Measurements from ENCODE around the gene RPRD1A.
A peak's percentile ranks its signal among the peaks of the same experiment; 100 is the strongest.

The RPRD1A gene

DNA sequence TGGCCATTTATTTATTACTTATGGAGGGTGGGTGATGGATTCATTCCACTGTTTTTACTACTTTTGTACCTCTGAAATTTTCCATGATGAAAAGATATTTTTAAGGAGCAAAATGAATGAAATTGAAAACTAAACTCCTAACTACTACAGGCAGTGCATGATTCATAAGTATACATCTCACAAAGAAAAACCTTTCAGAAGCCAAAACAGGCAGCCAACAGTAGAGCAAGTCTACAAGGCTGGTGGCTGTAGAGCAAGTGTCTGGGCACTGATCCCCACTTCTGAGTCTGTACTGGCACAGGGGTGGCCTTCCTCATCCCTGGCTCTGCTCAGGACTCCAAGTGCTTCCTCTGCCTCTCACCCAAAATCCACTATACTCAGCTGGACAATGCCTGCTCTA is 103.0 kb downstream of the RPRD1A start:
- no peak overlapping the region for H2AK5ac ChIP-seq (ENCODE audit: low read length)
- H3K9ac ChIP-seq (ENCODE audit: low read length), result no peak overlapping the region
- no peak overlapping the region for H3K27ac ChIP-seq (ENCODE audit: low read depth, low read length)
- no peaks in the 10 kb centered on the region for H3K36me3 ChIP-seq (ENCODE audit: control insufficient read depth, insufficient read depth, low read length)
- H3K4me1 ChIP-seq (ENCODE audit: control insufficient read depth, low read depth, low read length), result no peaks in the 10 kb centered on the region
- no peaks in the 10 kb centered on the region for H3K79me1 ChIP-seq (ENCODE audit: low read length)
- no peak overlapping the region for H3K18ac ChIP-seq (ENCODE audit: low read length)
- H2BK15ac ChIP-seq (replicated peaks; ENCODE audit: low read depth), result no peak overlapping the region
- H3K4me2 ChIP-seq (ENCODE audit: low read length), result no peak overlapping the region
- no peak overlapping the region for H4K5ac ChIP-seq (ENCODE audit: low read length)
- H3K23ac ChIP-seq (ENCODE audit: low read length), result no peak overlapping the region
- no peaks in the 10 kb centered on the region for H3K79me2 ChIP-seq (ENCODE audit: control insufficient read depth, insufficient read depth, low read length)
- no peak overlapping the region for H3K4me3 ChIP-seq (ENCODE audit: low read length)
- no peak overlapping the region for H3K4ac ChIP-seq (ENCODE audit: low read depth, low read length)
- no peak overlapping the region for H2BK5ac ChIP-seq (ENCODE audit: low read length)
- no peak for DNase-seq
- no peak overlapping the region for H3K56ac ChIP-seq (ENCODE audit: low read length)
- H3K27me3 ChIP-seq (ENCODE audit: insufficient read depth, low read length, poor library complexity), result no peaks in the 10 kb centered on the region
- H2BK120ac ChIP-seq (ENCODE audit: low read depth, low read length), result no peak overlapping the region
- H4K8ac ChIP-seq (ENCODE audit: low read depth, low read length), result no peak overlapping the region

DNA sequence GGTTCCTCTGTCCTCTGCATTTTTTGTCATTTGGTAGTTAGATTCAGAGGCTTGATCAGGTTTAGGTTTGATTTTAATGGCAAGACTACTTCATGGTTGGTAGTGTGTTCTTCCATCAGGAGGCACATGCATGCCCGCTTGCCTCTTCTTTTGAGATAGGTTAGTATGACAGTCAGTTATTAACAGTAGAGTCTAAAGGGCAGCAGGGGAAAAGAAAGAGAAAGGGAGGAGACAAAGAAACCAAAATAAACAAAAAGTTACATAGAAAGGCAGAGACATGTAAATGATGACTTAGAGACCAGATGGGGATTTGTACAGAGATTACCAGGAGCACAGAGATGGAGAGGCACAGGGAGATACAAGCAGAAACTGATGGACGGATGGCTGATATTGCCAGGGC is 105.0 kb downstream of the RPRD1A start:
- Histone ChIP-seq H3K18ac (ENCODE audit: low read length) (no peak overlapping the region), H3K4ac (ENCODE audit: low read depth, low read length) (no peak overlapping the region), H2BK15ac (replicated peaks; ENCODE audit: low read depth) (no peak overlapping the region), H3K56ac (ENCODE audit: low read length) (no peak overlapping the region), H4K5ac (ENCODE audit: low read length) (no peak overlapping the region), H3K23ac (ENCODE audit: low read length) (no peak overlapping the region), H2BK120ac (ENCODE audit: low read depth, low read length) (no peak overlapping the region), H3K4me3 (ENCODE audit: low read length) (no peak overlapping the region), H3K9ac (ENCODE audit: low read length) (no peak overlapping the region), H2BK5ac (ENCODE audit: low read length) (no peak overlapping the region), H3K27me3 (ENCODE audit: insufficient read depth, low read length, poor library complexity) (no peaks in the 10 kb centered on the region), H3K36me3 (ENCODE audit: control insufficient read depth, insufficient read depth, low read length) (no peaks in the 10 kb centered on the region), H4K8ac (ENCODE audit: low read depth, low read length) (no peak overlapping the region), H3K27ac (ENCODE audit: low read depth, low read length) (no peak overlapping the region), H2AK5ac (ENCODE audit: low read length) (no peak overlapping the region), H3K4me1 (ENCODE audit: control insufficient read depth, low read depth, low read length) (no peaks in the 10 kb centered on the region), H3K79me1 (ENCODE audit: low read length) (no peaks in the 10 kb centered on the region), H3K79me2 (ENCODE audit: control insufficient read depth, insufficient read depth, low read length) (no peaks in the 10 kb centered on the region), H3K4me2 (ENCODE audit: low read length) (no peak overlapping the region)
- DNase-seq, result no peak
- no CpG with 5 or more reads among the region's 2 CpGs for WGBS (ENCODE audit: extremely low coverage, insufficient coverage, low lambda C conversion rate)

GRCh38 chr18:35956226-35956625 is 111.1 kb downstream of the RPRD1A start:
- H2BK5ac ChIP-seq (ENCODE audit: low read length), result no peak overlapping the region
- H3K4me2 ChIP-seq (ENCODE audit: low read length), result no peak overlapping the region
- WGBS (ENCODE audit: extremely low coverage, insufficient coverage, low lambda C conversion rate), result no CpG with 5 or more reads among the region's 3 CpGs
- H2BK120ac ChIP-seq (ENCODE audit: low read depth, low read length), result no peak overlapping the region
- no peak overlapping the region for H3K27ac ChIP-seq (ENCODE audit: low read depth, low read length)
- H3K4ac ChIP-seq (ENCODE audit: low read depth, low read length), result no peak overlapping the region
- no peaks in the 10 kb centered on the region for H3K79me2 ChIP-seq (ENCODE audit: control insufficient read depth, insufficient read depth, low read length)
- H4K8ac ChIP-seq (ENCODE audit: low read depth, low read length), result no peak overlapping the region
- no peak overlapping the region for H2BK15ac ChIP-seq (replicated peaks; ENCODE audit: low read depth)
- no peak overlapping the region for H3K23ac ChIP-seq (ENCODE audit: low read length)
- no peaks in the 10 kb centered on the region for H3K4me1 ChIP-seq (ENCODE audit: control insufficient read depth, low read depth, low read length)
- H3K27me3 ChIP-seq (ENCODE audit: insufficient read depth, low read length, poor library complexity), result no peaks in the 10 kb centered on the region
- H3K18ac ChIP-seq (ENCODE audit: low read length), result no peak overlapping the region
- no peak overlapping the region for H4K5ac ChIP-seq (ENCODE audit: low read length)
- no peak overlapping the region for H2AK5ac ChIP-seq (ENCODE audit: low read length)
- no peaks in the 10 kb centered on the region for H3K79me1 ChIP-seq (ENCODE audit: low read length)
- no peaks in the 10 kb centered on the region for H3K36me3 ChIP-seq (ENCODE audit: control insufficient read depth, insufficient read depth, low read length)
- H3K9ac ChIP-seq (ENCODE audit: low read length), result no peak overlapping the region
- H3K56ac ChIP-seq (ENCODE audit: low read length), result no peak overlapping the region
- no peak overlapping the region for H3K4me3 ChIP-seq (ENCODE audit: low read length)
- DNase-seq, result no peak

GRCh38 chr18:35953688-35954087 is 113.7 kb downstream of the RPRD1A start:
- H3K23ac ChIP-seq (ENCODE audit: low read length), result no peak overlapping the region
- H3K4me2 ChIP-seq (ENCODE audit: low read length), result no peak overlapping the region
- H3K9ac ChIP-seq (ENCODE audit: low read length), result no peak overlapping the region
- H3K79me1 ChIP-seq (ENCODE audit: low read length), result no peaks in the 10 kb centered on the region
- no peaks in the 10 kb centered on the region for H3K4me1 ChIP-seq (ENCODE audit: control insufficient read depth, low read depth, low read length)
- H3K27ac ChIP-seq (ENCODE audit: low read depth, low read length), result no peak overlapping the region
- H3K18ac ChIP-seq (ENCODE audit: low read length), result no peak overlapping the region
- no peak overlapping the region for H2AK5ac ChIP-seq (ENCODE audit: low read length)
- no peak overlapping the region for H2BK15ac ChIP-seq (replicated peaks; ENCODE audit: low read depth)
- WGBS (ENCODE audit: extremely low coverage, insufficient coverage, low lambda C conversion rate), result no CpG with 5 or more reads among the region's 1 CpG
- H3K56ac ChIP-seq (ENCODE audit: low read length), result no peak overlapping the region
- H4K8ac ChIP-seq (ENCODE audit: low read depth, low read length), result no peak overlapping the region
- no peaks in the 10 kb centered on the region for H3K27me3 ChIP-seq (ENCODE audit: insufficient read depth, low read length, poor library complexity)
- H2BK120ac ChIP-seq (ENCODE audit: low read depth, low read length), result no peak overlapping the region
- no peak for DNase-seq
- H3K79me2 ChIP-seq (ENCODE audit: control insufficient read depth, insufficient read depth, low read length), result no peaks in the 10 kb centered on the region
- H3K36me3 ChIP-seq (ENCODE audit: control insufficient read depth, insufficient read depth, low read length), result no peaks in the 10 kb centered on the region
- no peak overlapping the region for H3K4ac ChIP-seq (ENCODE audit: low read depth, low read length)
- no peak overlapping the region for H2BK5ac ChIP-seq (ENCODE audit: low read length)
- H4K5ac ChIP-seq (ENCODE audit: low read length), result no peak overlapping the region
- no peak overlapping the region for H3K4me3 ChIP-seq (ENCODE audit: low read length)

DNA sequence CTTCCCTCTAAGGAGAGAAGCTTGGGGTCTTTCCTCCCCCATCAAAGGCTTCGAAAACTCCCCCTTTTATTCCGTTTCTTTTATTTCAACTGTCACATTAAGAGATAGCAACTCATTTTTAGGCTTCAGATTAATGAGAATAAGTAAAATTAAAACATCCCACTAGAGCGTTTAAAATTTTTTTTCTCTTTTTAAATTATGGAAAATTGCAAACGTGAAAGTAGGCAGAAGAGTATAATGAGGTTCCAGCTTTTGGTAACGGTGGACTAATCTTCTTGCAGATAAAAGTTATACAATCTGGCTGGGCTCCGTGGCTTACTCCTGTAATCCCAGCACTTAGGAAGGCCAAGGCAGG is 116.8 kb downstream of the RPRD1A start:
- Histone ChIP-seq H2AK5ac (ENCODE audit: low read length) (no peak overlapping the region), H3K79me2 (ENCODE audit: control insufficient read depth, insufficient read depth, low read length) (no peaks in the 10 kb centered on the region), H3K23ac (ENCODE audit: low read length) (no peak overlapping the region), H4K8ac (ENCODE audit: low read depth, low read length) (no peak overlapping the region), H2BK15ac (replicated peaks; ENCODE audit: low read depth) (no peak overlapping the region), H4K5ac (ENCODE audit: low read length) (no peak overlapping the region), H3K18ac (ENCODE audit: low read length) (no peak overlapping the region), H2BK120ac (ENCODE audit: low read depth, low read length) (no peak overlapping the region), H3K79me1 (ENCODE audit: low read length) (no peaks in the 10 kb centered on the region), H2BK5ac (ENCODE audit: low read length) (no peak overlapping the region), H3K27ac (ENCODE audit: low read depth, low read length) (no peak overlapping the region), H3K4me2 (ENCODE audit: low read length) (no peak overlapping the region), H3K4me1 (ENCODE audit: control insufficient read depth, low read depth, low read length) (no peaks in the 10 kb centered on the region), H3K4me3 (ENCODE audit: low read length) (no peak overlapping the region), H3K36me3 (ENCODE audit: control insufficient read depth, insufficient read depth, low read length) (no peaks in the 10 kb centered on the region), H3K27me3 (ENCODE audit: insufficient read depth, low read length, poor library complexity) (no peaks in the 10 kb centered on the region), H3K56ac (ENCODE audit: low read length) (no peak overlapping the region), H3K9ac (ENCODE audit: low read length) (no peak overlapping the region), H3K4ac (ENCODE audit: low read depth, low read length) (no peak overlapping the region)
- DNase-seq, result no peak
- WGBS (ENCODE audit: extremely low coverage, insufficient coverage, low lambda C conversion rate), result no CpG with 5 or more reads among the region's 6 CpGs

- H4K5ac ChIP-seq (ENCODE audit: low read length), result no peak overlapping the region
- H3K23ac ChIP-seq (ENCODE audit: low read length), result no peak overlapping the region
- WGBS (ENCODE audit: extremely low coverage, insufficient coverage, low lambda C conversion rate), result no CpG with 5 or more reads among the region's 54 CpGs
These were observed 117.3 kb downstream of the RPRD1A start for GRCh38 chr18:35949903-35950627.

More at GRCh38 chr18:35949903-35950627, 117.3 kb downstream of the RPRD1A start:
- Histone ChIP-seq H3K79me2 (ENCODE audit: control insufficient read depth, insufficient read depth, low read length) (no peaks in the 10 kb centered on the region), H3K4me3 (ENCODE audit: low read length) (peak overlapping the region; percentile 55), H3K4ac (ENCODE audit: low read depth, low read length) (peak overlapping the region; percentile 46), H2BK120ac (ENCODE audit: low read depth, low read length) (peak overlapping the region; percentile 16), H3K27ac (ENCODE audit: low read depth, low read length) (no peak overlapping the region), H3K4me1 (ENCODE audit: control insufficient read depth, low read depth, low read length) (no peaks in the 10 kb centered on the region), H3K56ac (ENCODE audit: low read length) (peak overlapping the region; percentile 93), H3K9ac (ENCODE audit: low read length) (peak overlapping the region; percentile 75), H3K27me3 (ENCODE audit: insufficient read depth, low read length, poor library complexity) (no peaks in the 10 kb centered on the region), H4K8ac (ENCODE audit: low read depth, low read length) (peak overlapping the region; percentile 84), H3K18ac (ENCODE audit: low read length) (peak overlapping the region; percentile 85), H2BK15ac (replicated peaks; ENCODE audit: low read depth) (no peak overlapping the region), H3K4me2 (ENCODE audit: low read length) (peak overlapping the region; percentile 77), H3K79me1 (ENCODE audit: low read length) (no peaks in the 10 kb centered on the region), H2BK5ac (ENCODE audit: low read length) (no peak overlapping the region), H3K36me3 (ENCODE audit: control insufficient read depth, insufficient read depth, low read length) (no peaks in the 10 kb centered on the region), H2AK5ac (ENCODE audit: low read length) (no peak overlapping the region)
- DNase-seq, result peak; percentile 86
